ENCODE results near the gene AGGF1.
"Not testable (repeated sequence)": the region's sequence is repeated elsewhere in the genome, so short reads cannot be mapped to it uniquely, and the experiment has no call there.

The AGGF1 gene

GRCh38 chr5:77030097-77031071, at the start of gene AGGF1:
Gene AGGF1 (plus strand): TSS chr5:77030404. CDS start chr5:77030767, 363 bp downstream.
- DNase-seq (ENCODE audit: low read depth) = peak; percentile 93

- no peak for DNase-seq (ENCODE audit: low read depth)
These were observed 49.6 kb upstream of the AGGF1 start for GRCh38 chr5:76980518-76981144.

GRCh38 chr5:76982450-76982849, 47.8 kb upstream of the AGGF1 start:
- no peak for DNase-seq (ENCODE audit: low read depth)

GRCh38 chr5:76983468-76983867, 46.7 kb upstream of the AGGF1 start:
- no peak for DNase-seq (ENCODE audit: low read depth)

- no peak for DNase-seq (ENCODE audit: low read depth)
These were observed 43.2 kb upstream of the AGGF1 start for GRCh38 chr5:76986825-76987526.

- no peak for DNase-seq (ENCODE audit: low read depth)
These were observed 39.2 kb upstream of the AGGF1 start for GRCh38 chr5:76990899-76991459.

GRCh38 chr5:76993436-76993835, 36.8 kb upstream of the AGGF1 start:
- not testable (repeated sequence) for DNase-seq (ENCODE audit: low read depth)

- no peak for DNase-seq (ENCODE audit: low read depth)
These were observed 35.9 kb upstream of the AGGF1 start for GRCh38 chr5:76994337-76994736.

- not testable (repeated sequence) for DNase-seq (ENCODE audit: low read depth)
These were observed 32.0 kb upstream of the AGGF1 start for GRCh38 chr5:76998251-76998650.

- peak; percentile 71 for DNase-seq (ENCODE audit: low read depth)
These were observed 30.8 kb upstream of the AGGF1 start for GRCh38 chr5:76999451-76999850.

- DNase-seq (ENCODE audit: low read depth) = peak; percentile 24
These were observed 27.0 kb upstream of the AGGF1 start for GRCh38 chr5:77003246-77003645.

- DNase-seq (ENCODE audit: low read depth) = no peak
These were observed 24.1 kb upstream of the AGGF1 start for GRCh38 chr5:77006124-77006523.

GRCh38 chr5:77008413-77008812, 21.8 kb upstream of the AGGF1 start:
- no peak for DNase-seq (ENCODE audit: low read depth)

- no peak for DNase-seq (ENCODE audit: low read depth)
These were observed 20.0 kb upstream of the AGGF1 start for GRCh38 chr5:77010243-77010642.

GRCh38 chr5:77011498-77011897, 18.7 kb upstream of the AGGF1 start:
- DNase-seq (ENCODE audit: low read depth) = no peak

- DNase-seq (ENCODE audit: low read depth) = peak; percentile 12
These were observed 17.6 kb upstream of the AGGF1 start for GRCh38 chr5:77012601-77013000.

GRCh38 chr5:77015938-77016569, 14.2 kb upstream of the AGGF1 start:
- peak; percentile 46 for DNase-seq (ENCODE audit: low read depth)

GRCh38 chr5:77016962-77017361, 13.2 kb upstream of the AGGF1 start:
- DNase-seq (ENCODE audit: low read depth) = no peak

- no peak for DNase-seq (ENCODE audit: low read depth)
These were observed 12.5 kb upstream of the AGGF1 start for GRCh38 chr5:77017668-77018067.

- DNase-seq (ENCODE audit: low read depth) = no peak
These were observed 7.4 kb upstream of the AGGF1 start for GRCh38 chr5:77022511-77023417.

- DNase-seq (ENCODE audit: low read depth) = no peak
These were observed 5.7 kb upstream of the AGGF1 start for GRCh38 chr5:77024490-77024889.

All from amniotic epithelial cell (primary cell).